ENCODE data around the gene WDR91.

GRCh38 chr7:135207406-135208101 is 3.8 kb downstream of the WDR91 start:
- no peak for TF ChIP-seq CTCF (IDR thresholded peaks at IDR 0.05 in 2 of 3, conservative IDR thresholded peaks at IDR 0.05 in 1 of 3; ENCODE audit: borderline replicate concordance in 1 of 3, insufficient read depth in 1 of 3, low read depth in 2 of 3, low read length in 2 of 3)
- TF ChIP-seq POLR2A (IDR thresholded peaks at IDR 0.05; ENCODE audit: borderline replicate concordance, extremely low read depth, insufficient read depth, insufficient read length), result no peak
- no peak for TF ChIP-seq EZH2 (IDR thresholded peaks at IDR 0.05)
- TF ChIP-seq POLR2AphosphoS5 (IDR thresholded peaks at IDR 0.05; ENCODE audit: low read depth, low read length), result no peak
- no peak for TF ChIP-seq JUND (IDR thresholded peaks at IDR 0.05)
- TF ChIP-seq, protein P1, sequence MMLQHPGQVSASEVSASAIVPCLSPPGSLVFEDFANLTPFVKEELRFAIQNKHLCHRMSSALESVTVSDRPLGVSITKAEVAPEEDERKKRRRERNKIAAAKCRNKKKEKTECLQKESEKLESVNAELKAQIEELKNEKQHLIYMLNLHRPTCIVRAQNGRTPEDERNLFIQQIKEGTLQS (IDR thresholded peaks at IDR 0.05), result no peak
- no peak for TF ChIP-seq ELF1 (IDR thresholded peaks at IDR 0.05; ENCODE audit: borderline replicate concordance, low read depth)
- no peak for TF ChIP-seq ZFX (IDR thresholded peaks at IDR 0.05)
- TF ChIP-seq, protein P2, sequence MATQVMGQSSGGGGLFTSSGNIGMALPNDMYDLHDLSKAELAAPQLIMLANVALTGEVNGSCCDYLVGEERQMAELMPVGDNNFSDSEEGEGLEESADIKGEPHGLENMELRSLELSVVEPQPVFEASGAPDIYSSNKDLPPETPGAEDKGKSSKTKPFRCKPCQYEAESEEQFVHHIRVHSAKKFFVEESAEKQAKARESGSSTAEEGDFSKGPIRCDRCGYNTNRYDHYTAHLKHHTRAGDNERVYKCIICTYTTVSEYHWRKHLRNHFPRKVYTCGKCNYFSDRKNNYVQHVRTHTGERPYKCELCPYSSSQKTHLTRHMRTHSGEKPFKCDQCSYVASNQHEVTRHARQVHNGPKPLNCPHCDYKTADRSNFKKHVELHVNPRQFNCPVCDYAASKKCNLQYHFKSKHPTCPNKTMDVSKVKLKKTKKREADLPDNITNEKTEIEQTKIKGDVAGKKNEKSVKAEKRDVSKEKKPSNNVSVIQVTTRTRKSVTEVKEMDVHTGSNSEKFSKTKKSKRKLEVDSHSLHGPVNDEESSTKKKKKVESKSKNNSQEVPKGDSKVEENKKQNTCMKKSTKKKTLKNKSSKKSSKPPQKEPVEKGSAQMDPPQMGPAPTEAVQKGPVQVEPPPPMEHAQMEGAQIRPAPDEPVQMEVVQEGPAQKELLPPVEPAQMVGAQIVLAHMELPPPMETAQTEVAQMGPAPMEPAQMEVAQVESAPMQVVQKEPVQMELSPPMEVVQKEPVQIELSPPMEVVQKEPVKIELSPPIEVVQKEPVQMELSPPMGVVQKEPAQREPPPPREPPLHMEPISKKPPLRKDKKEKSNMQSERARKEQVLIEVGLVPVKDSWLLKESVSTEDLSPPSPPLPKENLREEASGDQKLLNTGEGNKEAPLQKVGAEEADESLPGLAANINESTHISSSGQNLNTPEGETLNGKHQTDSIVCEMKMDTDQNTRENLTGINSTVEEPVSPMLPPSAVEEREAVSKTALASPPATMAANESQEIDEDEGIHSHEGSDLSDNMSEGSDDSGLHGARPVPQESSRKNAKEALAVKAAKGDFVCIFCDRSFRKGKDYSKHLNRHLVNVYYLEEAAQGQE (IDR thresholded peaks at IDR 0.05; ENCODE audit: low read depth), result no peak
- no peak for TF ChIP-seq CEBPB (IDR thresholded peaks at IDR 0.05; ENCODE audit: low read depth)
- no peak for TF ChIP-seq RAD21 (IDR thresholded peaks at IDR 0.05; ENCODE audit: low read depth)
- TF ChIP-seq ZNF274 (IDR thresholded peaks at IDR 0.05; ENCODE audit: low read depth, low read length), result no peak
- no peak for TF ChIP-seq EZH2phosphoT487 (IDR thresholded peaks at IDR 0.05; ENCODE audit: borderline replicate concordance)
